K562 (cell line): ENCODE measurements around the gene INPP5K. TPM values are rescaled to one million over a fixed set of nuclear protein-coding genes. Genes with fewer than 3 reads are reported as not detected.

Experiments used
- BHLHE40 ChIP-seq: IDR thresholded peaks from 2 replicates; pipeline ENCODE4 v1.6.1; 2011; ENCODE audit warnings: low read length, improper control_type of control experiment
- CBX5 ChIP-seq: IDR thresholded peaks from 2 replicates; pipeline ENCODE4 v1.6.1; 2014; ENCODE audit warnings: low read depth, borderline replicate concordance
- CHD2 ChIP-seq: IDR thresholded peaks from 2 replicates; pipeline ENCODE4 v1.6.1; 2011; ENCODE audit warnings: low read depth, low read length
- HDAC1 ChIP-seq, 2 experiments: fragments of 450-650 bp; IDR thresholded peaks; 2 replicates each; pipeline ENCODE4 v1.6.1; 2016 to 2017; ENCODE audit warnings: inconsistent platforms in 1 of 2, mild to moderate bottlenecking in 1 of 2, moderate library complexity in 1 of 2
- HMG20B ChIP-seq: fragments of 250-450 bp; sonication (Bioruptor Pico); IDR thresholded peaks from 2 replicates; pipeline ENCODE4 v1.5.0; 2021; ENCODE audit warnings: mild to moderate bottlenecking
- HNRNPH1 ChIP-seq: fragments of 200-400 bp; formaldehyde crosslinking; optimal IDR thresholded peaks from 2 replicates; pipeline ENCODE3; 2017; ENCODE audit warnings: low read depth, mild to moderate bottlenecking, low read length, moderate library complexity
- HOXB6 ChIP-seq: fragments of 250-450 bp; sonication (Bioruptor Pico); IDR thresholded peaks from 2 replicates; pipeline ENCODE4 v1.5.1; 2022; ENCODE audit warnings: mild to moderate bottlenecking, borderline replicate concordance
- MYC ChIP-seq, 2 experiments: fragments of 250-450 bp in 1 of 2; sonication (Bioruptor Pico) in 1 of 2; IDR thresholded peaks; 2 replicates each; pipeline versions ENCODE4 v1.5.1 to v1.6.1; 2012 to 2021; ENCODE audit warnings: low read depth in 2 of 2, borderline replicate concordance in 1 of 2, improper control_type of control experiment in 1 of 2, low read length in 1 of 2, mild to moderate bottlenecking in 1 of 2, moderate library complexity in 1 of 2
- MYNN ChIP-seq, 2 experiments: sonication (generic); formaldehyde crosslinking in 1 of 2; IDR thresholded peaks; 2 replicates each; pipeline versions ENCODE4 v1.5.0 to v1.6.1; 2016 to 2020; ENCODE audit warnings: antibody characterized with exemption in 1 of 2, missing genetic modification reagents in 1 of 2
- NFIX ChIP-seq: fragments of 250-450 bp; sonication (Bioruptor Pico); IDR thresholded peaks from 2 replicates; pipeline ENCODE4 v1.4.0; 2020; ENCODE audit warnings: low read depth, mild to moderate bottlenecking, moderate library complexity
- NRF1 ChIP-seq, 2 experiments: fragments of 450-650 bp; IDR thresholded peaks in 1 of 2; conservative IDR thresholded peaks in 1 of 2; 2 replicates each; pipeline ENCODE4 v1.6.1; 2014; ENCODE audit warnings: mild to moderate bottlenecking in 2 of 2
- POLR2G ChIP-seq: fragments of 200-400 bp; formaldehyde crosslinking; IDR thresholded peaks from 2 replicates; pipeline ENCODE4 v1.6.1; 2017; ENCODE audit warnings: low read depth, mild to moderate bottlenecking, antibody characterized with exemption, low read length, moderate library complexity
- SMAD3 ChIP-seq: fragments of 450-650 bp; formaldehyde crosslinking; conservative IDR thresholded peaks from 2 replicates; pipeline ENCODE4 v1.4.0; 2020; ENCODE audit warnings: mild to moderate bottlenecking
- SUPT5H ChIP-seq: fragments of 450-650 bp; IDR thresholded peaks from 2 replicates; pipeline ENCODE4 v1.6.1; 2016
- ZC3H4 ChIP-seq: sonication (generic); formaldehyde crosslinking; IDR thresholded peaks from 2 replicates; pipeline ENCODE4 v1.9.0; 2021; ENCODE audit warnings: missing genetic modification reagents, borderline replicate concordance
- ZNF507 ChIP-seq: conservative IDR thresholded peaks from 2 replicates; pipeline ENCODE4 v1.6.1; 2017; ENCODE audit warnings: missing genetic modification characterization, missing compliant biosample characterization
- polyA plus RNA-seq, 8 experiments: library from polyadenylated mRNA; depleted of rRNA in 4 of 8; stranded (reverse) in 5 of 8; unstranded in 3 of 8; fragments of >200 nt; fragmentation: Nextera tagmentation in 2 of 8; fragmentation: Illumina TruSeq in 1 of 8; extraction: Ambion mirVana in 2 of 8; extraction: Trizol in 1 of 8; gene quantifications; 2 replicates each; pipeline versions ENCODE4 v1.2.1 to v1.2.3, GENCODE V29; 2011 to 2014; ENCODE audit warnings: inconsistent platforms in 1 of 8, missing spikeins in 1 of 8
- total RNA-seq, 7 experiments: library from RNA; depleted of rRNA in 6 of 7; stranded (reverse); fragments of >200 nt in 6 of 7; fragmentation: Illumina TruSeq in 2 of 7; extraction: Trizol in 2 of 7; gene quantifications; 2 replicates each; pipeline versions ENCODE4 v1.2.1 to v1.2.3, GENCODE V29; 2011 to 2021; ENCODE audit warnings: low replicate concordance in 1 of 7
- TF ChIP-seq, protein P1 (sequence below): sonication (generic); formaldehyde crosslinking; IDR thresholded peaks from 2 replicates; pipeline ENCODE4 v1.8.0; 2022; ENCODE audit warnings: missing genetic modification reagents, mild to moderate bottlenecking, moderate library complexity, borderline replicate concordance
- TF ChIP-seq, protein P2 (sequence below): IDR thresholded peaks from 2 replicates; pipeline ENCODE4 v1.6.1; 2011; ENCODE audit warnings: borderline replicate concordance, low read depth, mild to moderate bottlenecking, moderate library complexity, low read length; ENCODE audit not compliant: insufficient read depth, poor library complexity, severe bottlenecking
- TF ChIP-seq, protein P3 (sequence below): sonication (generic); formaldehyde crosslinking; IDR thresholded peaks from 2 replicates; pipeline ENCODE4 v1.8.0; 2022; ENCODE audit warnings: mild to moderate bottlenecking, missing genetic modification reagents

Gene INPP5K
- total and polyA plus RNA-seq, 9 of the 15 experiments (the other 6 are each of a cell fraction or from before 2014, with no cell fraction given) = 0.63 to 15.1 (median 10.1) TPM

DNA sequence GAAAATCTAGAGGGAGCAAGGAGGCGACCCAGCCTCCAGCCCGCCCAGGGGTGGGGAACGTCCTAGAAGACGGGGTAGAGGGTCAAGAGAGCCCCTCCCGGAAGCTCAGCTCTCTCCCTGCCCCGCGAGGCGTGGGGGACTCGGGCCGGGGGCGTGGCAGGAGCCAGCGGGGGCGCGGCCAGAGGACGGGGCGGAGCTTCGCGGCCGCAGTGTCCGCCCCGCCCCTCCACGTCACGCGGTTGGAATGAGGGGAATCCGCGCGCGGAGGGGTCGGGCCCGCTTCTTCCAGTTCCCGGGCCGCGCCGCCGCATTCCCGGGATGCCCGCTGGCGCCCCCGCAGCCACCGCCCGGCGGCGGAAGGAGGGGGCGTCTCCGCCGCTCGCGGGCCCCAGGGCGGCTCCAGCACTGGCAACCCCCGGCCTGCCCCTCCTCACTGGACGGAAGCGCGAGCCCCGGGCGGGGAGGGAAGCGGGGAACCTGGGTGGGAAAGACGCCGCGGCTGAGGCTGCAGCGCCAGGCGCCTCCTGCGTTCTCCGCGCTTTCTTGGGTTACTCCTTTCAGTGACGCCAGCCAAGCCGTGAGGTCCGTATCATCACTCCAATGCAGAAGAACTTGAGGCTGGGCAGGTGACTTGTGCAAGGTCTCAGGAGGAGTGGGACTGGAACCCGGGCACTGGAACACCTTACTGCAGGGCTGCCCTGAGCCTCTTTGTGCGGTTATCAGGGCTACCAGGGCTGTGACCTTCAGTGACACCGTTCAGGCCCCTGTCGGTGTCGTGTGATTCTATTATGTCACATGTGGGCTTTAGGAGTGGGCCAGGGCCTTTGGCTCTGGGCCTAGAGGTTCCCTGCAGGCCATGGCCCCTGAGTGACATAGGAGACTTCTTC, 28.2 kb downstream of the INPP5K start (continued):
- TF ChIP-seq, protein P1, sequence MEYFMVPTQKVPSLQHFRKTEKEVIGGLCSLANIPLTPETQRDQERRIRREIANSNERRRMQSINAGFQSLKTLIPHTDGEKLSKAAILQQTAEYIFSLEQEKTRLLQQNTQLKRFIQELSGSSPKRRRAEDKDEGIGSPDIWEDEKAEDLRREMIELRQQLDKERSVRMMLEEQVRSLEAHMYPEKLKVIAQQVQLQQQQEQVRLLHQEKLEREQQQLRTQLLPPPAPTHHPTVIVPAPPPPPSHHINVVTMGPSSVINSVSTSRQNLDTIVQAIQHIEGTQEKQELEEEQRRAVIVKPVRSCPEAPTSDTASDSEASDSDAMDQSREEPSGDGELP (CRISPR knock-in tag) = peak; percentile 14; the same call in 1 of the 2 replicates
- TF ChIP-seq HOXB6 (CRISPR knock-in tag) (no peak), POLR2G (peak; percentile 59), BHLHE40 (peak; percentile 59; the same call in 1 of the 2 replicates), ZC3H4 (CRISPR knock-in tag) (peak; percentile 46; the same call in 1 of the 2 replicates), SUPT5H (no peak), CBX5 (no peak), MYC (IDR thresholded peaks at IDR 0.05; ENCODE audit: low read depth, low read length) (no peak; the same call in none of the 2 replicates), MYC (CRISPR knock-in tag; IDR thresholded peaks at IDR 0.05; ENCODE audit: borderline replicate concordance, low read depth) (no peak), CHD2 (no peak), HNRNPH1 (no peak), NFIX (no peak), HDAC1 (IDR thresholded peaks at IDR 0.05) (0 out of 4 replicates have a peak, but pooled peaks of 1 of the 2 experiments have one; percentile 12), MYNN (IDR thresholded peaks at IDR 0.05) (no peak), MYNN (CRISPR knock-in tag; IDR thresholded peaks at IDR 0.05) (no peak), NRF1 (conservative IDR thresholded peaks at IDR 0.05 in 1 of 2, IDR thresholded peaks at IDR 0.05 in 1 of 2) (peak; percentile 13 to 16; a peak in 1 of 4 replicates), SMAD3 (CRISPR knock-in tag) (no peak), HMG20B (no peak), ZNF507 (tag) (no peak)
- TF ChIP-seq, protein P2, sequence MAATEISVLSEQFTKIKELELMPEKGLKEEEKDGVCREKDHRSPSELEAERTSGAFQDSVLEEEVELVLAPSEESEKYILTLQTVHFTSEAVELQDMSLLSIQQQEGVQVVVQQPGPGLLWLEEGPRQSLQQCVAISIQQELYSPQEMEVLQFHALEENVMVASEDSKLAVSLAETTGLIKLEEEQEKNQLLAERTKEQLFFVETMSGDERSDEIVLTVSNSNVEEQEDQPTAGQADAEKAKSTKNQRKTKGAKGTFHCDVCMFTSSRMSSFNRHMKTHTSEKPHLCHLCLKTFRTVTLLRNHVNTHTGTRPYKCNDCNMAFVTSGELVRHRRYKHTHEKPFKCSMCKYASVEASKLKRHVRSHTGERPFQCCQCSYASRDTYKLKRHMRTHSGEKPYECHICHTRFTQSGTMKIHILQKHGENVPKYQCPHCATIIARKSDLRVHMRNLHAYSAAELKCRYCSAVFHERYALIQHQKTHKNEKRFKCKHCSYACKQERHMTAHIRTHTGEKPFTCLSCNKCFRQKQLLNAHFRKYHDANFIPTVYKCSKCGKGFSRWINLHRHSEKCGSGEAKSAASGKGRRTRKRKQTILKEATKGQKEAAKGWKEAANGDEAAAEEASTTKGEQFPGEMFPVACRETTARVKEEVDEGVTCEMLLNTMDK = no peak
- TF ChIP-seq, protein P3, sequence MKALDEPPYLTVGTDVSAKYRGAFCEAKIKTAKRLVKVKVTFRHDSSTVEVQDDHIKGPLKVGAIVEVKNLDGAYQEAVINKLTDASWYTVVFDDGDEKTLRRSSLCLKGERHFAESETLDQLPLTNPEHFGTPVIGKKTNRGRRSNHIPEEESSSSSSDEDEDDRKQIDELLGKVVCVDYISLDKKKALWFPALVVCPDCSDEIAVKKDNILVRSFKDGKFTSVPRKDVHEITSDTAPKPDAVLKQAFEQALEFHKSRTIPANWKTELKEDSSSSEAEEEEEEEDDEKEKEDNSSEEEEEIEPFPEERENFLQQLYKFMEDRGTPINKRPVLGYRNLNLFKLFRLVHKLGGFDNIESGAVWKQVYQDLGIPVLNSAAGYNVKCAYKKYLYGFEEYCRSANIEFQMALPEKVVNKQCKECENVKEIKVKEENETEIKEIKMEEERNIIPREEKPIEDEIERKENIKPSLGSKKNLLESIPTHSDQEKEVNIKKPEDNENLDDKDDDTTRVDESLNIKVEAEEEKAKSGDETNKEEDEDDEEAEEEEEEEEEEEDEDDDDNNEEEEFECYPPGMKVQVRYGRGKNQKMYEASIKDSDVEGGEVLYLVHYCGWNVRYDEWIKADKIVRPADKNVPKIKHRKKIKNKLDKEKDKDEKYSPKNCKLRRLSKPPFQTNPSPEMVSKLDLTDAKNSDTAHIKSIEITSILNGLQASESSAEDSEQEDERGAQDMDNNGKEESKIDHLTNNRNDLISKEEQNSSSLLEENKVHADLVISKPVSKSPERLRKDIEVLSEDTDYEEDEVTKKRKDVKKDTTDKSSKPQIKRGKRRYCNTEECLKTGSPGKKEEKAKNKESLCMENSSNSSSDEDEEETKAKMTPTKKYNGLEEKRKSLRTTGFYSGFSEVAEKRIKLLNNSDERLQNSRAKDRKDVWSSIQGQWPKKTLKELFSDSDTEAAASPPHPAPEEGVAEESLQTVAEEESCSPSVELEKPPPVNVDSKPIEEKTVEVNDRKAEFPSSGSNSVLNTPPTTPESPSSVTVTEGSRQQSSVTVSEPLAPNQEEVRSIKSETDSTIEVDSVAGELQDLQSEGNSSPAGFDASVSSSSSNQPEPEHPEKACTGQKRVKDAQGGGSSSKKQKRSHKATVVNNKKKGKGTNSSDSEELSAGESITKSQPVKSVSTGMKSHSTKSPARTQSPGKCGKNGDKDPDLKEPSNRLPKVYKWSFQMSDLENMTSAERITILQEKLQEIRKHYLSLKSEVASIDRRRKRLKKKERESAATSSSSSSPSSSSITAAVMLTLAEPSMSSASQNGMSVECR (CRISPR knock-in tag) = peak; percentile 62
